Breast epithelium (tissue), 4 donors: ENCODE results near the gene AFG3L2. TPM values are rescaled to one million over a fixed set of nuclear protein-coding genes. Genes with fewer than 3 reads are reported as not detected.

ENCODE experiments used
- DNase-seq, 2 donors: peaks; one replicate each; pipeline ENCODE4 v3.0.0-alpha.2; 2019; ENCODE audit warnings: low spot score in 2 of 2
- H3K27ac ChIP-seq, 2 donors: fragments of 200-600 bp; sonication (generic) in 1 of 2; one replicate each; pipeline ENCODE4 v1.5.1; 2016 to 2019; ENCODE audit warnings: mild to moderate bottlenecking in 1 of 2
- H3K27me3 ChIP-seq, 2 donors: fragments of 200-600 bp; sonication (generic) in 1 of 2; one replicate each; pipeline versions ENCODE4 v1.5.1 to v1.6.0; 2017 to 2019; ENCODE audit warnings: control low read depth in 1 of 2, mild to moderate bottlenecking in 1 of 2
- H3K36me3 ChIP-seq: fragments of 200-600 bp; one replicate; pipeline ENCODE4 v1.5.1; 2019
- H3K4me1 ChIP-seq, 2 donors: fragments of 200-600 bp; sonication (generic); one replicate each; pipeline ENCODE4 v1.5.1; 2016 to 2019; ENCODE audit warnings: control low read depth in 1 of 2
- H3K4me3 ChIP-seq, 3 donors: fragments of 200-600 bp; sonication (generic); 1 replicate in 2 of 3; 2 replicates in 1 of 3; pipeline ENCODE4 v1.5.1; 2016 to 2019; ENCODE audit warnings: mild to moderate bottlenecking in 3 of 3, moderate library complexity in 2 of 3
- H3K9me3 ChIP-seq, 2 donors: fragments of 200-600 bp; sonication (generic) in 1 of 2; one replicate each; pipeline ENCODE4 v1.5.1; 2016 to 2019; ENCODE audit warnings: control low read depth in 1 of 2
- CTCF ChIP-seq, 3 donors: fragments of 450-650 bp; IDR thresholded peaks; one replicate each; pipeline ENCODE4 v1.5.1; 2016 to 2017; ENCODE audit warnings: antibody characterized with exemption in 3 of 3, mild to moderate bottlenecking in 3 of 3, moderate library complexity in 3 of 3
- POLR2A ChIP-seq: fragments of 450-650 bp; IDR thresholded peaks from one replicate; pipeline ENCODE4 v1.6.1; 2016; ENCODE audit warnings: antibody characterized with exemption, mild to moderate bottlenecking, moderate library complexity
- POLR2AphosphoS5 ChIP-seq, 3 donors: sonication (generic); formaldehyde crosslinking; IDR thresholded peaks; one replicate each; pipeline ENCODE4 v1.6.1; 2017; ENCODE audit warnings: antibody characterized with exemption in 3 of 3
- intact Hi-C: fragments of 100-400 bp; cut with DNase I; formaldehyde crosslinking; loops from one replicate; pipeline ENCODE4 v1.15.1; 2023; ENCODE audit warnings: low total_unique reads
- total RNA-seq, 3 donors: library from RNA; depleted of rRNA; stranded (reverse); fragments of >200 nt; gene quantifications; one replicate each; pipeline ENCODE4 v1.1.0, GENCODE V29; 2016

AFG3L2 gene
- total RNA-seq, 3 donors from 2014 or later: 37.0 to 43.5 (median 42.7) TPM

- TF ChIP-seq CTCF (IDR thresholded peaks at IDR 0.05) (no peak), POLR2A (no peak), POLR2AphosphoS5 (IDR thresholded peaks at IDR 0.05) (no peak)
- H3K4me1 ChIP-seq: no peaks in the 10 kb centered on the region
- no peak overlapping the region for H3K4me3 ChIP-seq
- H3K9me3 ChIP-seq: no peaks in the 10 kb centered on the region
- peak overlapping the region; percentile 58 to 70 for H3K27ac ChIP-seq
- no peaks in the 10 kb centered on the region for H3K27me3 ChIP-seq
- no peak for DNase-seq
- no peaks in the 10 kb centered on the region for H3K36me3 ChIP-seq
- intact Hi-C loops: no loop called here
Measured at GRCh38 chr18:12318334-12318697, 58.7 kb downstream of the AFG3L2 start.

DNA sequence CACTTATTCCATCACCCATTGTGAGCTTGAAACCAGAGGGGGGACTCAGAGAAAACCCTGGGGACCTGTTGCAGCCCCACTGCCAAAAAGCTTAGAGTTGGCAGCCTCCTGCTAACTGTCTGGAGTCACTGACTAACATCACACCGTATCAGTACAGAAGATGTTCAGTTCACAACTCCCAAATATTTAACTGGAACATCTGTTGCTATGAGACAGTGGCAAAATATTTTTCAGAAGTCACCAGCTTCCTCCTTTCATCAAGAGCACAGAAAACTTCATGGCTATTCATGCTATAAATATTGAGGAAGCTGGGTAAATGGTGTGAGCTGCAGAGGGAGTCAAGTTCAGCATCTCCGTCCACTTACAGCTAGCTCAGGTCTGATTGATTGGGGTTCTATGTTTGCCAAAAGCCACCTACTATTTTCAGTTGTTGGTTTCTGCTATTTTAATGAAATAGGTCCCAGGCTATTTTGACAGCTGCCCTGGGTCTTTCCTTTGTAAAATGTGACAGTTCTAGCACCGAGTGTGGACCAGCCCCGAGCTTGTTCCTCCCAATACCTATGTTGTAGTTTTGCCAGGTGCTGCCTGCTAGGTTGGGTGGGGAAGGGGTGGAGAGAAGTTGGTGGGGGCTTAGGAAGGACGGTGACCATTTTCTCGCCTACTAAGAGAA is 59.2 kb downstream of the AFG3L2 start:
- no peak for DNase-seq
- TF ChIP-seq CTCF (IDR thresholded peaks at IDR 0.05) (no peak), POLR2A (no peak), POLR2AphosphoS5 (IDR thresholded peaks at IDR 0.05) (no peak)
- Histone ChIP-seq H3K4me1 (no peaks in the 10 kb centered on the region), H3K27ac (peak overlapping the region; percentile 58 to 70), H3K9me3 (no peaks in the 10 kb centered on the region), H3K27me3 (no peaks in the 10 kb centered on the region), H3K36me3 (no peaks in the 10 kb centered on the region), H3K4me3 (no peak overlapping the region)
- intact Hi-C loops: no loop called here

- Histone ChIP-seq H3K27ac (peak overlapping the region; percentile 14 to 63), H3K36me3 (no peaks in the 10 kb centered on the region), H3K4me3 (no peak overlapping the region), H3K27me3 (no peaks in the 10 kb centered on the region), H3K9me3 (peaks cover 0 to 8% of the 10 kb centered on the region in 2 donors), H3K4me1 (no peaks in the 10 kb centered on the region)
- TF ChIP-seq CTCF (IDR thresholded peaks at IDR 0.05) (no peak), POLR2A (no peak), POLR2AphosphoS5 (IDR thresholded peaks at IDR 0.05) (no peak)
- DNase-seq: no peak
- intact Hi-C loops: no loop called here
Measured at GRCh38 chr18:12315911-12316310, 61.1 kb downstream of the AFG3L2 start.

- Histone ChIP-seq H3K4me1 (no peaks in the 10 kb centered on the region), H3K27me3 (no peaks in the 10 kb centered on the region), H3K27ac (peak overlapping the region in 1 of 2 donors; percentile 26), H3K36me3 (no peaks in the 10 kb centered on the region), H3K4me3 (no peak overlapping the region), H3K9me3 (peaks cover 0 to 8% of the 10 kb centered on the region in 2 donors)
- intact Hi-C loops: no loop called here
- DNase-seq: no peak
- TF ChIP-seq POLR2AphosphoS5 (IDR thresholded peaks at IDR 0.05) (no peak), CTCF (IDR thresholded peaks at IDR 0.05) (no peak), POLR2A (no peak)
Measured at GRCh38 chr18:12315490-12315889, 61.5 kb downstream of the AFG3L2 start.

DNA sequence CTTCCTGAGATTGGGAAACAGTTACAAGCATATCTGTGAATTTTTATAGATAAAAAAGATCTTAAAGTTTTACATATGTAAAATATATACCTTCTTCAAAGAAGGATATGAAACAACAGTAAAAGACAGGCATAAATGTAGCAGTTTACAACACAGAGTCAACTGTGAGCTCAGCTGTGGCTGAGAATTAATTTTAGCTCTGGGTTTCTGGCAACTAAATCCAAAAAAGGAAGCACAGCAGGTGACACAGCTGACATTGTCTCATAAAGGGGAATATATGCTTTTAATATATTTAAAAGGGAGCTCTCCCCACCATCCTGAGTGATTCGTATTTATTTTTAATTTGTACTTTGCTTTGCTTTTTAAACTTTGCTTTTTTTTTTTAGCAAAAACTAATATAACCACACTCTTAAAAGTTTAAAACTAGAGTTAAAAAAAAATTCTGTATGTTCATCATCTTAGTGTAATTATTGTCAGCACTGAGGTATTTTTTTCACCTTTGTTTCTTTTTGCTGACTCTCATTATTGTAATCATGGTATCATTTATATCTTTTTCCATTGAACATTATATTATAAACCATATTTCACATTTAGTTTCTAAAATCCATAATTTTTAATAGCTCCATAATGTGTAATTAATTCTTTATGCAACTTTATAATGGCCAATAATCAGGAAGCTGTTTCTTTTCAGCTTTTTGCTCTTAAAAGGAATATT is 62.3 kb downstream of the AFG3L2 start:
- H3K4me1 ChIP-seq: no peaks in the 10 kb centered on the region
- no peak for DNase-seq
- no peak overlapping the region for H3K27ac ChIP-seq
- H3K9me3 ChIP-seq: peaks cover 0 to 8% of the 10 kb centered on the region in 2 donors
- H3K4me3 ChIP-seq: no peak overlapping the region
- no peaks in the 10 kb centered on the region for H3K27me3 ChIP-seq
- intact Hi-C loops: no loop called here
- TF ChIP-seq CTCF (IDR thresholded peaks at IDR 0.05) (no peak), POLR2A (no peak), POLR2AphosphoS5 (IDR thresholded peaks at IDR 0.05) (no peak)
- no peaks in the 10 kb centered on the region for H3K36me3 ChIP-seq
